ENCODE results near the gene GPRC5C. TPM values are rescaled to one million over a fixed set of nuclear protein-coding genes. Genes with fewer than 3 reads are reported as not detected.
A peak's percentile ranks its signal among the peaks of the same experiment; 100 is the strongest.

Gene GPRC5C
- polyA plus RNA-seq, 2 of the 4 experiments (the other 2 are of a cell fraction), result 36.5 to 49.2 TPM

- TF ChIP-seq, protein P1, sequence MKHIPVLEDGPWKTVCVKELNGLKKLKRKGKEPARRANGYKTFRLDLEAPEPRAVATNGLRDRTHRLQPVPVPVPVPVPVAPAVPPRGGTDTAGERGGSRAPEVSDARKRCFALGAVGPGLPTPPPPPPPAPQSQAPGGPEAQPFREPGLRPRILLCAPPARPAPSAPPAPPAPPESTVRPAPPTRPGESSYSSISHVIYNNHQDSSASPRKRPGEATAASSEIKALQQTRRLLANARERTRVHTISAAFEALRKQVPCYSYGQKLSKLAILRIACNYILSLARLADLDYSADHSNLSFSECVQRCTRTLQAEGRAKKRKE (CRISPR knock-in tag; IDR thresholded peaks at IDR 0.05; ENCODE audit: low read depth), result no peak
- TF ChIP-seq RARB (CRISPR knock-in tag; IDR thresholded peaks at IDR 0.05) (no peak), FOSB (CRISPR knock-in tag; IDR thresholded peaks at IDR 0.05) (no peak), TP53 (CRISPR knock-in tag; IDR thresholded peaks at IDR 0.05) (no peak)
Observed at GRCh38 chr17:74478420-74479100, 46.7 kb downstream of the GPRC5C start (continued).

DNA sequence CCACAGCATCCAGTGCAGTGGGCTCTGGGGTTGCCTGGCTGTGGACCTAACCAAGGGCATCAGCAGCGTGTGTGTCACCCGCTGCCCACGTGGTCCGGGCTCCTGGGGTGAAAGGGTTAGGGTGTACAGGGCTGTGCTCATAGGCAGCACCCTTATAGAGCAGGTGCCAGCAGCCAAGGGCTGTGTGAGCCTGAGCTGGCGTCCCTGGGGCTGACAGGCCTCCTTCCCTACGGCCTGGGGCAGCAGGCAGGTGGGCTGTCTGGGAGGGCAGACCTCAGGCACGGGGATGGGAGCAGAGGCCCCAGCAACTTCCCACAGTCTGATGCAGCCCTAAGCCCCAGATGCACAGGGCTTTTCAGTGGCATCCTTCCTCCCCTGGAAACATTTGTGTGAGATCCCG lies 48.4 kb downstream of the GPRC5C start:
- Histone ChIP-seq H3K9me3 (peaks cover 15% of the 10 kb centered on the region), H3K4me2 (no peak overlapping the region), H3K4me1 (no peaks in the 10 kb centered on the region), H3K27ac (no peak overlapping the region), H3K4me3 (no peak overlapping the region)
- ChIA-PET POLR2A (no interaction called here), CTCF (interaction anchor here (0.8 to 4.0 kb wide), 9 partner anchors 72 to 257 kb away, joined by 3 to 25 read pairs (median 4); partner anchors contain the start of gene RAB37)
- DNase-seq (ENCODE audit: low read depth in 1 of 2, low spot score in 1 of 2), result no peak
- no peak for TF ChIP-seq MAX (IDR thresholded peaks at IDR 0.05)
- TF ChIP-seq, protein P1 (CRISPR knock-in tag; IDR thresholded peaks at IDR 0.05; ENCODE audit: low read depth), result no peak
- no peak for FAIRE-seq
- peak in 1 of 2 experiments; percentile 31; a peak in 3 of 6 replicates for ATAC-seq
- 20% methylated on average over 8 of the region's 8 CpGs for WGBS (ENCODE audit: missing lambda C conversion rate)

DNA sequence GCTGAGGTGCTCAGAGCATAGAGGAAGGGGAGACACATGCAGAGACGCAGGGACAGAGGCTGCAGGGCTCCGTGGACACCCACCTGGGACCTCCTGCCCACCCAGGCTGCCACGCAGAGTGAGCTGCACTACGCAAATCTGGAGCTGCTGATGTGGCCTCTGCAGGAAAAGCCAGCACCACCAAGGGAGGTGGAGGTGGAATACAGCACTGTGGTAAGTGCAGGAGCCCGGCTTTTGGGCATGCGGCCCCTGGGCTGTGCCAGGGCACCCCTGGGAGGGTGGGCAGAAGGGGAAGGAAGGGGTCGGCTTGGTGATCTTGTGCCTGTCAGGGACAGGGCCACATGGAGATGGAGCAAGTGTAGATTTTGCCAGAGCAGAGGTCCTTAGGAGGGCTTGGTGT lies 49.7 kb downstream of the GPRC5C start:
- TF ChIP-seq USF2 (IDR thresholded peaks at IDR 0.05) (no peak), MYC (IDR thresholded peaks at IDR 0.05; ENCODE audit: borderline replicate concordance, low read length) (no peak), HDAC2 (IDR thresholded peaks at IDR 0.05) (no peak), MAX (IDR thresholded peaks at IDR 0.05) (no peak), HES2 (IDR thresholded peaks at IDR 0.05) (no peak), SMC3 (IDR thresholded peaks at IDR 0.05) (no peak), ZC3H11A (IDR thresholded peaks at IDR 0.05) (no peak), RCOR1 (IDR thresholded peaks at IDR 0.05; ENCODE audit: low read depth, low read length) (no peak), CHD2 (IDR thresholded peaks at IDR 0.05; ENCODE audit: low read length, partially characterized antibody) (no peak)
- TF ChIP-seq, protein P1 (CRISPR knock-in tag; IDR thresholded peaks at IDR 0.05; ENCODE audit: low read depth), result no peak
- Histone ChIP-seq H3K9me3 (peaks cover 2% of the 10 kb centered on the region; the same call in 2 of the 3 replicates), H3K4me3 (no peak overlapping the region), H3K4me2 (no peak overlapping the region), H3K4me1 (no peaks in the 10 kb centered on the region), H3K27ac (no peak overlapping the region)
- peak in 1 of 2 experiments; percentile 11; a peak in 1 of 6 replicates for ATAC-seq
- FAIRE-seq, result no peak
- 21% methylated on average over 7 of the region's 7 CpGs for WGBS (ENCODE audit: missing lambda C conversion rate)
- no peak for DNase-seq (ENCODE audit: low read depth in 1 of 2, low spot score in 1 of 2)
- CTCF ChIA-PET, result interaction anchor here (1.0 to 5.0 kb wide), 8 partner anchors 12 to 183 kb away, joined by 3 to 36 read pairs (median 6); partner anchors contain the start of gene BTBD17
- POLR2A ChIA-PET, result no interaction called here

- Histone ChIP-seq H3K27ac (no peak overlapping the region), H3K4me2 (no peak overlapping the region), H3K4me3 (no peak overlapping the region), H3K9me3 (no peaks in the 10 kb centered on the region; the same call in 2 of the 3 replicates), H3K4me1 (no peaks in the 10 kb centered on the region)
- ChIA-PET CTCF (interaction anchor here (0.5 to 5.0 kb wide), 8 partner anchors 8 to 115 kb away, joined by 3 to 36 read pairs (median 5); no protein-coding TSS in a partner anchor), POLR2A (no interaction called here)
- DNase-seq (ENCODE audit: low read depth in 1 of 2, low spot score in 1 of 2) (no peak), ATAC-seq (no peak), FAIRE-seq (no peak)
- 27% methylated on average over 9 of the region's 9 CpGs for WGBS (ENCODE audit: missing lambda C conversion rate)
- TF ChIP-seq ZC3H11A (IDR thresholded peaks at IDR 0.05) (no peak), MAFK (IDR thresholded peaks at IDR 0.05; ENCODE audit: partially characterized antibody) (no peak), FOSL2 (IDR thresholded peaks at IDR 0.05) (no peak), FOSL2 (CRISPR knock-in tag; IDR thresholded peaks at IDR 0.05) (no peak)
Observed at GRCh38 chr17:74484066-74484465, 52.2 kb downstream of the GPRC5C start.
